Measurements from ENCODE around the gene GKN2.

DNA sequence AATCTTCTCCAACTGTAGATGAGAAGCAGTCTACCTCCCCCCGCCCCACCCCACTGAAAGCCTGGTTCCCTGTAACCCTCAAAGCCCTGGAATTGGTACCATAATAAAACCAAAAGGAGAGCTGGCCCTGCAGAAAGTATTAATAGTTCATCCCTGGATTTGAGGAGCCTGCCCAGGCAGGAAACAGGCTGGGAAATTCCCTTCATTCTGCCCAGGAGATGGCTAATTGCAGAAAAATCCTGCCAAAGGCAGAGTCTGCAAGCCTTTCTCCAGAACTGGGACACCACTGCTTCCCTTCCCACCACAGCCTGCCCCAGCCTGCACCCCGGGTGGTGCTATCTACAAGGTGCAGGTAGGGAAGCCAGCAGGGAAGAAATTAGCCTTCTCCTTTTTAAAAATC is 16.3 kb downstream of the GKN2 start:
- TF ChIP-seq RBAK (tag by site-specific recombination; IDR thresholded peaks at IDR 0.05) (no peak), ZBTB20 (tag by site-specific recombination; IDR thresholded peaks at IDR 0.05) (no peak), GFI1B (tag by site-specific recombination; IDR thresholded peaks at IDR 0.05) (no peak), SP7 (tag by site-specific recombination; IDR thresholded peaks at IDR 0.05) (no peak), ZNF792 (tag by site-specific recombination; IDR thresholded peaks at IDR 0.05) (no peak), BCL11B (tag by site-specific recombination; IDR thresholded peaks at IDR 0.05; ENCODE audit: low read depth) (no peak), ZNF24 (tag by site-specific recombination; IDR thresholded peaks at IDR 0.05) (no peak), ZNF670 (tag by site-specific recombination; IDR thresholded peaks at IDR 0.05; ENCODE audit: low read depth) (no peak), ZNF473 (tag by site-specific recombination; IDR thresholded peaks at IDR 0.05) (no peak), ZNF416 (tag by site-specific recombination; IDR thresholded peaks at IDR 0.05) (no peak), ZFP41 (tag by site-specific recombination; IDR thresholded peaks at IDR 0.05; ENCODE audit: borderline replicate concordance) (no peak)
- TF ChIP-seq, protein P1, sequence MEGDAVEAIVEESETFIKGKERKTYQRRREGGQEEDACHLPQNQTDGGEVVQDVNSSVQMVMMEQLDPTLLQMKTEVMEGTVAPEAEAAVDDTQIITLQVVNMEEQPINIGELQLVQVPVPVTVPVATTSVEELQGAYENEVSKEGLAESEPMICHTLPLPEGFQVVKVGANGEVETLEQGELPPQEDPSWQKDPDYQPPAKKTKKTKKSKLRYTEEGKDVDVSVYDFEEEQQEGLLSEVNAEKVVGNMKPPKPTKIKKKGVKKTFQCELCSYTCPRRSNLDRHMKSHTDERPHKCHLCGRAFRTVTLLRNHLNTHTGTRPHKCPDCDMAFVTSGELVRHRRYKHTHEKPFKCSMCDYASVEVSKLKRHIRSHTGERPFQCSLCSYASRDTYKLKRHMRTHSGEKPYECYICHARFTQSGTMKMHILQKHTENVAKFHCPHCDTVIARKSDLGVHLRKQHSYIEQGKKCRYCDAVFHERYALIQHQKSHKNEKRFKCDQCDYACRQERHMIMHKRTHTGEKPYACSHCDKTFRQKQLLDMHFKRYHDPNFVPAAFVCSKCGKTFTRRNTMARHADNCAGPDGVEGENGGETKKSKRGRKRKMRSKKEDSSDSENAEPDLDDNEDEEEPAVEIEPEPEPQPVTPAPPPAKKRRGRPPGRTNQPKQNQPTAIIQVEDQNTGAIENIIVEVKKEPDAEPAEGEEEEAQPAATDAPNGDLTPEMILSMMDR (tag by site-specific recombination; IDR thresholded peaks at IDR 0.05): no peak
- TF ChIP-seq, protein P2, sequence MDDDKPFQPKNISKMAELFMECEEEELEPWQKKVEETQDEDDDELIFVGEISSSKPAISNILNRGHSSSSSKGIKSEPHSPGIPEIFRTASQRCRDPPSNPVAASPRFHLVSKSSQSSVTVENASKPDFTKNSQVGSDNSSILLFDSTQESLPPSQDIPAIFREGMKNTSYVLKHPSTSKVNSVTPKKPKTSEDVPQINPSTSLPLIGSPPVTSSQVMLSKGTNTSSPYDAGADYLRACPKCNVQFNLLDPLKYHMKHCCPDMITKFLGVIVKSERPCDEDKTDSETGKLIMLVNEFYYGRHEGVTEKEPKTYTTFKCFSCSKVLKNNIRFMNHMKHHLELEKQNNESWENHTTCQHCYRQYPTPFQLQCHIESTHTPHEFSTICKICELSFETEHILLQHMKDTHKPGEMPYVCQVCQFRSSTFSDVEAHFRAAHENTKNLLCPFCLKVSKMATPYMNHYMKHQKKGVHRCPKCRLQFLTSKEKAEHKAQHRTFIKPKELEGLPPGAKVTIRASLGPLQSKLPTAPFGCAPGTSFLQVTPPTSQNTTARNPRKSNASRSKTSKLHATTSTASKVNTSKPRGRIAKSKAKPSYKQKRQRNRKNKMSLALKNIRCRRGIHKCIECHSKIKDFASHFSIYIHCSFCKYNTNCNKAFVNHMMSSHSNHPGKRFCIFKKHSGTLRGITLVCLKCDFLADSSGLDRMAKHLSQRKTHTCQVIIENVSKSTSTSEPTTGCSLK (tag by site-specific recombination; IDR thresholded peaks at IDR 0.05): no peak
- TF ChIP-seq, protein P3, sequence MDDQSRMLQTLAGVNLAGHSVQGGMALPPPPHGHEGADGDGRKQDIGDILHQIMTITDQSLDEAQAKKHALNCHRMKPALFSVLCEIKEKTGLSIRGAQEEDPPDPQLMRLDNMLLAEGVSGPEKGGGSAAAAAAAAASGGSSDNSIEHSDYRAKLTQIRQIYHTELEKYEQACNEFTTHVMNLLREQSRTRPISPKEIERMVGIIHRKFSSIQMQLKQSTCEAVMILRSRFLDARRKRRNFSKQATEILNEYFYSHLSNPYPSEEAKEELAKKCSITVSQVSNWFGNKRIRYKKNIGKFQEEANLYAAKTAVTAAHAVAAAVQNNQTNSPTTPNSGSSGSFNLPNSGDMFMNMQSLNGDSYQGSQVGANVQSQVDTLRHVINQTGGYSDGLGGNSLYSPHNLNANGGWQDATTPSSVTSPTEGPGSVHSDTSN (CRISPR knock-in tag; IDR thresholded peaks at IDR 0.05): no peak
